Aorta (tissue), 5 donors: ENCODE measurements around the gene STXBP1. TPM values are rescaled to one million over a fixed set of nuclear protein-coding genes. Genes with fewer than 3 reads are reported as not detected.
"Not testable (repeated sequence)": the region's sequence is repeated elsewhere in the genome, so short reads cannot be mapped to it uniquely, and the experiment has no call there.

Source experiments
- ATAC-seq: fragments of 200-7000 bp; cut with Tn5 transposase; one replicate; pipeline ENCODE4 v1.9.1; 2022; ENCODE audit warnings: moderate library complexity; ENCODE audit not compliant: low FRiP score
- DNase-seq, 2 donors: peaks; one replicate each; pipeline ENCODE4 v3.0.0-alpha.2; 2020
- H3K27ac ChIP-seq, 2 donors: one replicate each; pipeline ENCODE4 v1.5.1; 2013; ENCODE audit warnings: low read length in 2 of 2, mild to moderate bottlenecking in 2 of 2, moderate library complexity in 2 of 2, control low read depth in 1 of 2, inconsistent platforms in 1 of 2, low read depth in 1 of 2
- H3K27me3 ChIP-seq, 2 donors: one replicate each; pipeline ENCODE4 v1.6.1; 2013; ENCODE audit warnings: control low read depth in 1 of 2, low read length in 1 of 2, mild to moderate bottlenecking in 1 of 2, moderate library complexity in 1 of 2; ENCODE audit not compliant: insufficient read depth in 2 of 2, control insufficient read depth in 1 of 2
- H3K36me3 ChIP-seq, 2 donors: one replicate each; pipeline ENCODE4 v1.6.1; 2013; ENCODE audit warnings: control low read depth in 1 of 2, low read length in 1 of 2, mild to moderate bottlenecking in 1 of 2; ENCODE audit not compliant: insufficient read depth in 2 of 2, control insufficient read depth in 1 of 2
- H3K4me1 ChIP-seq, 2 donors: one replicate each; pipeline ENCODE4 v1.6.1; 2013; ENCODE audit warnings: low read length in 2 of 2, control low read depth in 1 of 2, mild to moderate bottlenecking in 1 of 2, moderate library complexity in 1 of 2; ENCODE audit not compliant: insufficient read depth in 2 of 2, control insufficient read depth in 1 of 2
- H3K4me3 ChIP-seq, 2 donors: one replicate each; pipeline ENCODE4 v1.5.1; 2013; ENCODE audit warnings: low read length in 2 of 2, control low read depth in 1 of 2, mild to moderate bottlenecking in 1 of 2
- H3K9me3 ChIP-seq: one replicate; pipeline ENCODE4 v1.6.1; 2013; ENCODE audit warnings: mild to moderate bottlenecking, low read length; ENCODE audit not compliant: control insufficient read depth
- WGBS, 2 donors: extraction: QIAGEN DNeasy Blood & Tissue Kit; methylation state at CpG; one replicate each; pipeline ENCODE4 v1.1.7; 2013; 5-methylcytosine and 5-hydroxymethylcytosine counted together
- intact Hi-C, 2 donors: fragments of 100-400 bp; cut with DNase I; formaldehyde crosslinking; loops; one replicate each; pipeline versions ENCODE4 v1.14.2 to v1.15.0; 2022
- polyA plus RNA-seq, 2 donors: library from polyadenylated mRNA; stranded (reverse); fragments of 200-250 nt; gene quantifications; one replicate each; pipeline ENCODE4 v1.2.3, GENCODE V29; 2013
- total RNA-seq, 2 donors: library from RNA; stranded (reverse); fragmentation: NEBNext Ultra II Directional; extraction: Animal tissue kit (Norgen Biotek cat#: 25700); gene quantifications; one replicate each; pipeline ENCODE4 v1.2.1, GENCODE V29; 2021
- donor health status: healthy with polysubstance abuse.
- donor health status: Bipolar disorder and iron deficiency.
- donor health status: DM: no; HTN: no; CAD: no.
- donor health status: DM: no; HTN: no; CAD: no.
- donor health status: DM: yes; HTN: yes; CAD: no.

Gene STXBP1
- total and polyA plus RNA-seq, 4 donors, result 6.6 to 69.0 (median 35.4) TPM

DNA sequence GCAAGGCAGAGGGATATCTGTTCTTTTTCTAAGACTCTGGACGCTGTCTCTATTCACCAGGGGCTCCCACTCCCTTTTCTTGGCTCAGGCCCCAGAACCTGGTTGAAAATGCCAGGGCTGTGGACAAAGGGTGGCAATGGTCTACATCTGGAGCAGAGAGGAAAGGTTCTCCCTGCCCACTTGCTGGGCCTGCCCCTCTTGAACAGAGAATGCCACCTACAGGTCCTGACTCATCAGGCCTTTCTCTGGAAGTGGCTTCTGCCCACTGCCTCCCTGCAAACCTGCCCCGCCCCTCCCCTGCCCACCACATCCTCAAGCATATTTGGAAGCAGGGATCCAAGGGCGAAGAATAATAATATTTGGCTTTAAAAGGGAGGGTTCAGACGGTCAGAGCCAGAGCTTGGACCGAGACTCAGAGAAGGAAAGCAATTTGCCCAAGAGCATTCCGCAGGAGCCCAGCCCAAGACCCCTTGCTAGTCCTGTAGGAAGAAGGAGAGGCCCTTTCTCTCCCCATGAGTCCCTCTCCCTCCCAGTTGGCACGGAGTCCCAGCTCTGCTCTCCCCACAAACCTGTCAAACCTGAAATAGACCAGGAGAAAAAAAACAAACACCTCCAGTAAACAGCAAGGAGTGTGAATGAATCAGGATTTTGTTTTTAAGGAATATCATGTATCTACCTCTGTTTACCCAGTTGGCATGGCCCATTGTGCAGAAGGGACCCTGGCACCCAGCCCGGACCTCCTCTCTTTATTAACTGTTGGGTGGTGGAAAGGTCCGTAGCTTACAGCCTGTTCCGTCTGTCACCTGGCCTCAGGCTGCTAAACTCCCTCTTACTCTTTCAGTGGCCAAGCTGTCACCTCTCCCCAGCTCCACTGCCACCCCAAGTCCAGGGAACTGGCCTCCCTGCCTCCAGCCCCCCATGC lies 37.7 kb upstream of the STXBP1 start:
- H3K4me1 ChIP-seq, result no peaks in the 10 kb centered on the region

GRCh38 chr9:127575875-127576778 lies 36.0 kb upstream of the STXBP1 start:
- H3K27me3 ChIP-seq, result no peaks in the 10 kb centered on the region
- no peaks in the 10 kb centered on the region for H3K4me1 ChIP-seq
- DNase-seq (no peak), ATAC-seq (no peak)
- H3K27ac ChIP-seq, result no peak overlapping the region
- no peak overlapping the region for H3K4me3 ChIP-seq
- 94% methylated on average over 13 of the region's 13 CpGs for WGBS, 2 donors
- H3K9me3 ChIP-seq, result no peaks in the 10 kb centered on the region
- no peaks in the 10 kb centered on the region for H3K36me3 ChIP-seq
- intact Hi-C loops, result no loop called here

More for the DNA sequence above, 37.7 kb upstream of the STXBP1 start:
- 20 to 21% methylated on average over 10 of the region's 10 CpGs for WGBS, 2 donors
- Histone ChIP-seq H3K4me3 (no peak overlapping the region), H3K27ac (peak overlapping the region; percentile 19 to 79), H3K27me3 (no peaks in the 10 kb centered on the region), H3K9me3 (no peaks in the 10 kb centered on the region), H3K36me3 (no peaks in the 10 kb centered on the region)
- intact Hi-C loops, result no loop called here
- ATAC-seq, result no peak
- peak in 1 of 2 donors; percentile 74 for DNase-seq

DNA sequence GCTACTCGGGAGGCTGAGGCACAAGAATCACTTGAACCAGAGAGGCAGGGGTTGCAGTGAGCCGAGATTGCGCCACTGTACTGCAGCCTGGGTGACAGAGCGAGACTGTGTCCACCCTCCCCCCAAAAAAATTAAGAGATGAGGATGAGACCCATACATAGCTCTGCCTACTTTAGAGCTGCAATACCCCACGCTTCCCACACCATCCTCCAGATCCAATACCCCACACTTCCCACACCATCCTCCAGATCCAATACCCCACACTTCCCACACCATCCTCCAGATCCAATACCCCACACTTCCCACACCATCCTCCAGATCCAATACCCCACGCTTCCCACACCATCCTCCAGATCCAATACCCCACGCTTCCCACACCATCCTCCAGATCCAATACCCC lies 34.9 kb upstream of the STXBP1 start:
- H3K4me3 ChIP-seq, H3K27ac ChIP-seq, intact Hi-C loops, H3K27me3 ChIP-seq, DNase-seq, ATAC-seq, H3K4me1 ChIP-seq, H3K9me3 ChIP-seq, H3K36me3 ChIP-seq: not testable (repeated sequence)
- WGBS, 2 donors, result 92 to 93% methylated on average over 7 of the region's 7 CpGs

DNA sequence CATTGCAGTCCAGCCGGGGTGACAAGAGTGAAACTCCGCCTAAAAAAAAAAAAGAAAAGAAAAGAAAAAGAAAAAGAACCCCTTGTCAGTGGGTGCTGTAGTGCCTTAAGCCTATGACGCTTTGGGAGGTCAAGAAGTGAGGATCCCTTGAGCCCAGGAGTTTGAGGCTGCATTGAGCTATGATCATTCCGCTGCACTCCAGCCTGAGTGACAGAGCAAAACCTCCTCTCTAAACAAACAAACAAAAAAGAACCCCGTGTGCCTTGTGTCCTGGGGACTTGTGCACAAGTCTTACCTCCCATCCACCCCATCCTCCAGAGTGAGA lies 33.5 kb upstream of the STXBP1 start:
- DNase-seq (no peak), ATAC-seq (no peak)
- intact Hi-C loops, result loop anchor here in 1 of 2 donors (2.0 kb wide), 1 partner anchor 16 kb away; no protein-coding TSS in a partner anchor
- 43 to 45% methylated on average over 5 of the region's 5 CpGs for WGBS, 2 donors
- Histone ChIP-seq H3K27me3 (no peaks in the 10 kb centered on the region), H3K9me3 (no peaks in the 10 kb centered on the region), H3K36me3 (no peaks in the 10 kb centered on the region), H3K4me3 (no peak overlapping the region), H3K27ac (peak overlapping the region in 1 of 2 donors; percentile 96), H3K4me1 (no peaks in the 10 kb centered on the region)

DNA sequence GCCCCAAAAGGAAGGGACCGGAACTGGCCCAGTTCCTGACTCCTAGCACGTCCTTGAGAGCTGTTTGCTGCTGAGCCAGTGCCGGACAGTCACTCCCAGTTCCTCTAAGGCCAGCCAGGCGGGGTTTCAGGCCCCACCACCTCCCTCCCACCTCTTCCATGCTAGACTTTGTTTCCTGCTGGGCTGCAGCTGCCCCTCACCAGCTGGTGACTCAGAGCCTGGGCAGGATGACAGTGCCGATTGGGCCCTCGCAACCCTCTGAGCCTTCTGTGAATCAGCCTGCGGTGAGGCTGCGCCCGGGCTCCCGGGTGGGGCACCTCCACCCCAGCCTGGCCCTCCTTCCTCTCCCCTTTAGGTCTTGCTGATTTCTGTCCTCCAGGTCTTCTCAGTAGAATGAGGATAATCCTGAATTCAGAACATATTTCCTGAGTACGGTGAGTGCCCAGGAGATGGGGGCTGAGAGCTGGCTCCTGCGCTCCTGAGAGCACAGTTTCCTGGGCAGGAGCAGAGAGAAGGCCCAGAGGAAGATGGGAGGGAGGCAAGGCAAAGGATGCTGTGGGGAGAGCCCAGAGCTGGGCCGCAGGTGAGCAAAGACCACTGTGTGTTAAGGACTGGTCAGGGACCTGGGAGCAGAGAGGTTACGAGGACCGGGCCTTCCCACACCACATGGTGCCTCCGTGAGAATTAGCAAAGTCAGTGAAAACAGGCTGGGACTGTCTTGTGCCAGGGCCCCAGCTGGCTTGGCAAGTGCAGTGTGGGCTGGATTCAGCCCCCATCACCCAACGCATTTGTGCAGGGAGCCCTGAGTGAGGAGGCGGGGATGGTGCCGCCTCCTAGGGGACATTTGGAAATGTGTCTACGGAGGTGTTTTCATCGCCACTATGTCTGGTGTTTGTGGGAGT lies 32.9 kb upstream of the STXBP1 start:
- peak; percentile 97 to 98 for DNase-seq
- peak; percentile 92 for ATAC-seq
- Histone ChIP-seq H3K4me1 (no peaks in the 10 kb centered on the region), H3K36me3 (no peaks in the 10 kb centered on the region), H3K27me3 (no peaks in the 10 kb centered on the region), H3K27ac (peak overlapping the region; percentile 59 to 96), H3K4me3 (no peak overlapping the region), H3K9me3 (no peaks in the 10 kb centered on the region)
- intact Hi-C loops, result loop anchor here in 1 of 2 donors (2.0 kb wide), 1 partner anchor 16 kb away; no protein-coding TSS in a partner anchor
- WGBS, 2 donors, result 5 to 6% methylated on average over 19 to 21 of the region's 21 CpGs

- Histone ChIP-seq H3K27me3 (no peaks in the 10 kb centered on the region), H3K36me3 (no peaks in the 10 kb centered on the region), H3K4me3 (no peak overlapping the region), H3K4me1 (no peaks in the 10 kb centered on the region), H3K27ac (peak overlapping the region in 1 of 2 donors; percentile 0), H3K9me3 (no peaks in the 10 kb centered on the region)
- DNase-seq (no peak), ATAC-seq (no peak)
- intact Hi-C loops, result no loop called here
- WGBS, 2 donors, result 84 to 90% methylated on average over 8 of the region's 8 CpGs
Observed at GRCh38 chr9:127580366-127580765, 31.7 kb upstream of the STXBP1 start.

DNA sequence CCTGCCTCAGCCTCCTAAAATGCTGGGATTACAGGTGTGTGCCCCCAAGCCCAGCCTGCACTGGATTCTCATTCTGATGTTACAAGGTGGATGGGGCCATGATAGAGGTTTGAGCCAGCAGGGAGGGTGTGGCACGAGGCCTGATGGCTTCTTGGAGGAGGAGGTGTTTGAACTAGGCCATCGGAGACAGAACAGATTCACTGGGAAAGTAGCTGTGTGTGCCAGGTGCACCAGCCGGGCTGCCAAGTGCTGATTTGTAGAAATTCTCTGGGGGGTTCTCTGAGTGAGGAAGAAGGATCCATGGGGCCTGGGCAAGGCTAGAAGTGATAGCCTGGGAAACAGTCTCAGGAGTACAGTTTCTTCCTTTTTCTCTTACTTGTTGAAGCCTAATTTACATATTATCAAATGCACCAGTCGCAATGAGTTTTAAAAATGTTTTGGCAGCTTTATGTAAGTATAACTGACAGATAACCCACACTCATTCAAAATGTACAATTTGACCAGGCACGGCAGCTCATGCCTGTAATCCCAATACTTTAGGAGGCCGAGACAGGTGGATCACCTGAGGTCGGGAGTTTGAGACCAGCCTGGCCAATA lies 31.1 kb upstream of the STXBP1 start:
- DNase-seq (no peak), ATAC-seq (no peak)
- Histone ChIP-seq H3K4me1 (no peaks in the 10 kb centered on the region), H3K4me3 (no peak overlapping the region), H3K27ac (no peak overlapping the region), H3K27me3 (no peaks in the 10 kb centered on the region), H3K9me3 (no peaks in the 10 kb centered on the region), H3K36me3 (no peaks in the 10 kb centered on the region)
- intact Hi-C loops, result no loop called here
- 85 to 86% methylated on average over 7 of the region's 7 CpGs for WGBS, 2 donors

GRCh38 chr9:127584474-127584805 lies 27.6 kb upstream of the STXBP1 start:
- H3K4me1 ChIP-seq, H3K27me3 ChIP-seq, intact Hi-C loops, H3K9me3 ChIP-seq, DNase-seq, H3K27ac ChIP-seq, ATAC-seq, H3K36me3 ChIP-seq, H3K4me3 ChIP-seq: not testable (repeated sequence)
- WGBS, 2 donors, result 93% methylated on average over 3 of the region's 3 CpGs
